ENCODE results near the gene TH.
"Not testable (repeated sequence)": the region's sequence is repeated elsewhere in the genome, so short reads cannot be mapped to it uniquely, and the experiment has no call there.

TH gene

GRCh38 chr11:2194877-2195755 is 23.5 kb upstream of the TH start:
- DNase-seq: peak; percentile 36

- not testable (repeated sequence) for DNase-seq
Observed at GRCh38 chr11:2193888-2194595, 22.4 kb upstream of the TH start.

- peak; percentile 10 for DNase-seq
Observed at GRCh38 chr11:2193099-2193887, 21.7 kb upstream of the TH start.

- no peak for DNase-seq
Observed at GRCh38 chr11:2192435-2192834, 20.8 kb upstream of the TH start.

- no peak for DNase-seq
Observed at GRCh38 chr11:2191883-2192282, 20.3 kb upstream of the TH start.

GRCh38 chr11:2190657-2191471 is 19.2 kb upstream of the TH start:
- no peak for DNase-seq

GRCh38 chr11:2189938-2190656 is 18.5 kb upstream of the TH start:
- no peak for DNase-seq

- no peak for DNase-seq
Observed at GRCh38 chr11:2188745-2189144, 17.1 kb upstream of the TH start.

GRCh38 chr11:2187280-2187707 is 15.7 kb upstream of the TH start:
- no peak for DNase-seq

GRCh38 chr11:2186669-2187279 is 15.2 kb upstream of the TH start:
- peak; percentile 50 for DNase-seq

GRCh38 chr11:2185324-2186085 is 13.9 kb upstream of the TH start:
- no peak for DNase-seq

GRCh38 chr11:2182692-2183474 is 11.3 kb upstream of the TH start:
- DNase-seq: no peak

- no peak for DNase-seq
Observed at GRCh38 chr11:2182075-2182474, 10.5 kb upstream of the TH start.

- DNase-seq: no peak
Observed at GRCh38 chr11:2180789-2181370, 9.3 kb upstream of the TH start.

- DNase-seq: no peak
Observed at GRCh38 chr11:2180347-2180746, 8.7 kb upstream of the TH start.

GRCh38 chr11:2179516-2179915 is 7.9 kb upstream of the TH start:
- no peak for DNase-seq

- DNase-seq: no peak
Observed at GRCh38 chr11:2178906-2179494, 7.4 kb upstream of the TH start.

- DNase-seq: not testable (repeated sequence)
Observed at GRCh38 chr11:2178055-2178773, 6.6 kb upstream of the TH start.

Data from hematopoietic multipotent progenitor cell treated with erythropoietin and hydrocortisone succinate and interleukin-3 and kit ligand, for 8 days (in vitro differentiated cells).